ENCODE results near the gene GPR42. TPM values are rescaled to one million over a fixed set of nuclear protein-coding genes. Genes with fewer than 3 reads are reported as not detected.
"Not testable (repeated sequence)": the region's sequence is repeated elsewhere in the genome, so short reads cannot be mapped to it uniquely, and the experiment has no call there.

GPR42 gene
- polyA plus RNA-seq, 6 donors from 2014 or later = not detected

- not testable (repeated sequence) for H3K4me3 Mint-ChIP-seq; H3K9me3 Mint-ChIP-seq; H3K36me3 Mint-ChIP-seq; ATAC-seq (ENCODE audit: low read depth in 2 of 2); DNase-seq
- peak overlapping the region in 1 of 6 donors; percentile 36 for H3K27ac Mint-ChIP-seq
- H3K4me1 Mint-ChIP-seq = peaks cover 24 to 30% (median 29%) of the 10 kb centered on the region in 3 donors
- H3K27me3 Mint-ChIP-seq = peaks cover 6 to 32% (median 27%) of the 10 kb centered on the region in 3 donors
Measured at GRCh38 chr19:35379545-35379944, 8.7 kb downstream of the GPR42 start.

GRCh38 chr19:35379992-35380391 is 9.1 kb downstream of the GPR42 start:
- Mint-ChIP-seq H3K4me1 (peaks cover 24 to 29% (median 26%) of the 10 kb centered on the region in 3 donors), H3K27ac (peak overlapping the region in 1 of 6 donors; percentile 39), H3K36me3 (peaks cover 5% of the 10 kb centered on the region in 2 donors), H3K27me3 (peaks cover 6 to 32% (median 28%) of the 10 kb centered on the region in 3 donors), H3K9me3 (peaks cover 0 to 10% (median 5%) of the 10 kb centered on the region in 7 donors), H3K4me3 (no peak overlapping the region)
- no peak for ATAC-seq (ENCODE audit: low read depth in 2 of 2)
- no peak for DNase-seq

GRCh38 chr19:35380450-35381124 is 9.7 kb downstream of the GPR42 start:
- peaks cover 0 to 10% (median 6%) of the 10 kb centered on the region in 7 donors for H3K9me3 Mint-ChIP-seq
- ATAC-seq (ENCODE audit: low read depth in 2 of 2) = no peak

GRCh38 chr19:35381318-35381717 is 10.4 kb downstream of the GPR42 start:
- DNase-seq (no peak), ATAC-seq (ENCODE audit: low read depth in 2 of 2) (no peak)
- Mint-ChIP-seq H3K9me3 (peaks cover 1 to 12% (median 10%) of the 10 kb centered on the region in 7 donors), H3K27ac (no peak overlapping the region), H3K4me3 (no peak overlapping the region), H3K4me1 (peaks cover 11 to 16% (median 13%) of the 10 kb centered on the region in 3 donors), H3K36me3 (peaks cover 5 to 8% of the 10 kb centered on the region in 2 donors), H3K27me3 (peaks cover 7 to 23% (median 21%) of the 10 kb centered on the region in 3 donors)

More at GRCh38 chr19:35380450-35381124, 9.7 kb downstream of the GPR42 start:
- peaks cover 5% of the 10 kb centered on the region in 2 donors for H3K36me3 Mint-ChIP-seq
- H3K4me1 Mint-ChIP-seq = peaks cover 18 to 23% (median 20%) of the 10 kb centered on the region in 3 donors
- H3K27me3 Mint-ChIP-seq = peaks cover 6 to 26% (median 22%) of the 10 kb centered on the region in 3 donors
- no peak overlapping the region for H3K4me3 Mint-ChIP-seq
- H3K27ac Mint-ChIP-seq = no peak overlapping the region
- DNase-seq = no peak

GRCh38 chr19:35381926-35382325 is 11.1 kb downstream of the GPR42 start:
- H3K4me3 Mint-ChIP-seq = no peak overlapping the region
- H3K27me3 Mint-ChIP-seq = peaks cover 10 to 23% (median 21%) of the 10 kb centered on the region in 3 donors
- ATAC-seq (ENCODE audit: low read depth in 2 of 2) = no peak
- peaks cover 5 to 17% (median 14%) of the 10 kb centered on the region in 7 donors for H3K9me3 Mint-ChIP-seq
- H3K36me3 Mint-ChIP-seq = peaks cover 3 to 13% of the 10 kb centered on the region in 2 donors
- DNase-seq = no peak
- peaks cover 8 to 10% (median 9%) of the 10 kb centered on the region in 3 donors for H3K4me1 Mint-ChIP-seq
- H3K27ac Mint-ChIP-seq = peak overlapping the region in 1 of 6 donors; percentile 79

- DNase-seq (no peak), ATAC-seq (ENCODE audit: low read depth in 2 of 2) (no peak)
- peaks cover 0 to 8% of the 10 kb centered on the region in 2 donors for H3K36me3 Mint-ChIP-seq
- H3K4me1 Mint-ChIP-seq = no peaks in the 10 kb centered on the region
- H3K27ac Mint-ChIP-seq = no peak overlapping the region
- peaks cover 5 to 18% (median 13%) of the 10 kb centered on the region in 7 donors for H3K9me3 Mint-ChIP-seq
- no peak overlapping the region for H3K4me3 Mint-ChIP-seq
- H3K27me3 Mint-ChIP-seq = peaks cover 10 to 23% (median 21%) of the 10 kb centered on the region in 3 donors
Measured at GRCh38 chr19:35383536-35383935, 12.7 kb downstream of the GPR42 start.

- Mint-ChIP-seq H3K27ac (no peak overlapping the region), H3K27me3 (peaks cover 0 to 4% (median 4%) of the 10 kb centered on the region in 3 donors), H3K9me3 (peaks cover 5 to 18% (median 13%) of the 10 kb centered on the region in 7 donors), H3K4me3 (no peak overlapping the region), H3K4me1 (no peaks in the 10 kb centered on the region), H3K36me3 (peaks cover 0 to 8% of the 10 kb centered on the region in 2 donors)
- no peak for DNase-seq
- no peak for ATAC-seq (ENCODE audit: low read depth in 2 of 2)
Measured at GRCh38 chr19:35388277-35389054, 17.6 kb downstream of the GPR42 start.

GRCh38 chr19:35389192-35389861 is 18.5 kb downstream of the GPR42 start:
- Mint-ChIP-seq H3K4me3 (no peak overlapping the region), H3K27ac (no peak overlapping the region), H3K9me3 (peaks cover 4 to 18% (median 13%) of the 10 kb centered on the region in 7 donors), H3K27me3 (peaks cover 0 to 4% (median 4%) of the 10 kb centered on the region in 3 donors), H3K36me3 (peaks cover 0 to 8% of the 10 kb centered on the region in 2 donors), H3K4me1 (no peaks in the 10 kb centered on the region)
- DNase-seq (no peak), ATAC-seq (ENCODE audit: low read depth in 2 of 2) (no peak)

GRCh38 chr19:35392742-35393715 is 22.2 kb downstream of the GPR42 start:
- no peak for DNase-seq
- no peak for ATAC-seq (ENCODE audit: low read depth in 2 of 2)
- no peaks in the 10 kb centered on the region for H3K27me3 Mint-ChIP-seq
- H3K9me3 Mint-ChIP-seq = no peaks in the 10 kb centered on the region
- H3K27ac Mint-ChIP-seq = no peak overlapping the region
- no peak overlapping the region for H3K4me3 Mint-ChIP-seq
- no peaks in the 10 kb centered on the region for H3K36me3 Mint-ChIP-seq
- H3K4me1 Mint-ChIP-seq = no peaks in the 10 kb centered on the region

- Mint-ChIP-seq H3K9me3 (no peaks in the 10 kb centered on the region), H3K4me3 (no peak overlapping the region), H3K36me3 (no peaks in the 10 kb centered on the region), H3K4me1 (peaks cover 0 to 11% (median 0%) of the 10 kb centered on the region in 3 donors), H3K27me3 (peaks cover 0 to 20% (median 10%) of the 10 kb centered on the region in 3 donors), H3K27ac (no peak overlapping the region)
- ATAC-seq (ENCODE audit: low read depth in 2 of 2) (no peak), DNase-seq (no peak)
Measured at GRCh38 chr19:35395382-35396199, 24.7 kb downstream of the GPR42 start.

GRCh38 chr19:35396240-35396885 is 25.5 kb downstream of the GPR42 start:
- ATAC-seq (ENCODE audit: low read depth in 2 of 2) = no peak
- Mint-ChIP-seq H3K36me3 (no peaks in the 10 kb centered on the region), H3K9me3 (no peaks in the 10 kb centered on the region), H3K4me1 (peaks cover 0 to 11% (median 0%) of the 10 kb centered on the region in 3 donors), H3K4me3 (no peak overlapping the region), H3K27me3 (peaks cover 0 to 20% (median 10%) of the 10 kb centered on the region in 3 donors), H3K27ac (no peak overlapping the region)
- DNase-seq = no peak

Data from naive B cell (primary cell).